Panc1 (cell line): ENCODE data around the gene CCSER2.
"Not testable (repeated sequence)": the region's sequence is repeated elsewhere in the genome, so short reads cannot be mapped to it uniquely, and the experiment has no call there.

Source experiments
- POLR2AphosphoS5 ChIP-seq: IDR thresholded peaks from 2 replicates; pipeline ENCODE4 v1.6.1; 2012; ENCODE audit warnings: mild to moderate bottlenecking, low read depth, low read length, moderate library complexity
- SIN3A ChIP-seq: IDR thresholded peaks from 2 replicates; pipeline ENCODE4 v1.6.1; 2012; ENCODE audit warnings: low read depth, mild to moderate bottlenecking, low read length, moderate library complexity, borderline replicate concordance; ENCODE audit not compliant: insufficient read depth
- TCF7L2 ChIP-seq: IDR thresholded peaks from 2 replicates; pipeline ENCODE4 v1.6.1; 2011; ENCODE audit warnings: mild to moderate bottlenecking, low read depth, low read length, inconsistent platforms
- TF ChIP-seq, protein P1 (sequence below): fragments of 450-650 bp; IDR thresholded peaks from 2 replicates; pipeline ENCODE4 v1.5.1; 2017; ENCODE audit warnings: mild to moderate bottlenecking

DNA sequence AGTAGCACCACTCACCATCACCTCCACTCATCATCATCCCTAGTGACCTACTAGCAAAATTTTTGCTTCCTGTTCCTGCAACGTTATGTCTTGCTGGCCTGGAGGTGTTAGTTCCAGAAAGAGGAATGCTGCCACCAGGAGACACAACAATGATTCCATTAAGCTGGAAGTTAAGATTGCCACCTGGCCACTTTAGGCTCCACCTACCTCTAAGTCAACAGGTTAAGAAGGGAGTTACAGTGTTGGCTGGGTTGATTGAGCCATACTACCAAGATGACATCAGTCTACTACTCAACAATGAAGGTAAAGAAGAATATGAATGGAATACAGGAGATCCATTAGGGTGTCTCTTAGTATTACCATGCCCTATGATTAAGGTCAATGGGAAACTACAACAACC, 4.8 kb upstream of the CCSER2 start:
- TF ChIP-seq, protein P1, sequence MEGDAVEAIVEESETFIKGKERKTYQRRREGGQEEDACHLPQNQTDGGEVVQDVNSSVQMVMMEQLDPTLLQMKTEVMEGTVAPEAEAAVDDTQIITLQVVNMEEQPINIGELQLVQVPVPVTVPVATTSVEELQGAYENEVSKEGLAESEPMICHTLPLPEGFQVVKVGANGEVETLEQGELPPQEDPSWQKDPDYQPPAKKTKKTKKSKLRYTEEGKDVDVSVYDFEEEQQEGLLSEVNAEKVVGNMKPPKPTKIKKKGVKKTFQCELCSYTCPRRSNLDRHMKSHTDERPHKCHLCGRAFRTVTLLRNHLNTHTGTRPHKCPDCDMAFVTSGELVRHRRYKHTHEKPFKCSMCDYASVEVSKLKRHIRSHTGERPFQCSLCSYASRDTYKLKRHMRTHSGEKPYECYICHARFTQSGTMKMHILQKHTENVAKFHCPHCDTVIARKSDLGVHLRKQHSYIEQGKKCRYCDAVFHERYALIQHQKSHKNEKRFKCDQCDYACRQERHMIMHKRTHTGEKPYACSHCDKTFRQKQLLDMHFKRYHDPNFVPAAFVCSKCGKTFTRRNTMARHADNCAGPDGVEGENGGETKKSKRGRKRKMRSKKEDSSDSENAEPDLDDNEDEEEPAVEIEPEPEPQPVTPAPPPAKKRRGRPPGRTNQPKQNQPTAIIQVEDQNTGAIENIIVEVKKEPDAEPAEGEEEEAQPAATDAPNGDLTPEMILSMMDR, result not testable (repeated sequence)
- TF ChIP-seq TCF7L2, POLR2AphosphoS5, SIN3A: not testable (repeated sequence)
